ENCODE measurements around the gene MAST4. TPM values are rescaled to one million over a fixed set of nuclear protein-coding genes. Genes with fewer than 3 reads are reported as not detected.

Gene MAST4
- total RNA-seq, 1 donor from 2014 or later = 26.8 TPM

DNA sequence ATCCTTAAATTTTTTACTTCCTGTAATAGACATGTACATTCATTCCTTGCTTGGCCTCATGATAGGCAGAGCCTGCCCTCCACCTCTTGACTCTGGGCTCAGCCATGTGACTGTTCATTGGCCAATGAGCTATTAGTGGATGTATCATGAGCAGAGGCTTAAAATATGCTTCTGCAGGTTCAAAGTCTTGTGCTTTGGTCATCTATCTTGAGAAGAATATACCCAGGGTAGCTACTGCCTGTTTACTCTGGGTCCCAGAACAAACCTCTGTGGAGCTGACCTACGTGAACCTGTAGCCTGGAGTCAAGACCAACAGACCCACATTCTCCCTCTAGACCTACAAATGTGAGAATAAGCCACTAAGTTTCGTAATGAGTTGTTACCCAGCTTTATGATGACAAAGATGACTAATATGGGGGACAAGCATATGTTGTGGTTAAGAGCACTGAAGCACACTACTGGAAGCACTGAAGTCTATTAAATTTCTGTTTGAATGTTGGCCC, 244.4 kb downstream of the MAST4 start:
- no peak for DNase-seq (ENCODE audit: low read depth in 2 of 2)

GRCh38 chr5:66841264-66841663, 245.1 kb downstream of the MAST4 start:
- no peak for DNase-seq (ENCODE audit: low read depth in 2 of 2)

DNA sequence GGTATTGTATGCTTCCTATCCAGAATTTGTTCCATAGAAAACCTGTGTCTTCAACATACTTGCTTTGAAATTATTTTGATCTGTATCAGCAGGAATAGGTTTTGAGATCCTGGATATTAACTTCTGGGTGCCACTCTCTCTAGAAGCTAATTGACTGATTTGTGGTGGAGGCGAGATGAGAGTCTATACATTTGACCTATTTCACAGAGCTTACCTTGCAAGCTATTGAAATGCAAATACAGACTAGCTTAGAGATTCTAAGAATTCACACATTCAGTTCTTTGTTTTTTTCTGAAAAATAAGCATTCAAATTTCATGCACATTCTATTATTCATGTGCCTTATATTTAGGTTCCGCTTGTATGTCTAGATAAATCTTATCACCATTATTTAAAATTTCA, 246.3 kb downstream of the MAST4 start:
- no peak for DNase-seq (ENCODE audit: low read depth in 2 of 2)

DNA sequence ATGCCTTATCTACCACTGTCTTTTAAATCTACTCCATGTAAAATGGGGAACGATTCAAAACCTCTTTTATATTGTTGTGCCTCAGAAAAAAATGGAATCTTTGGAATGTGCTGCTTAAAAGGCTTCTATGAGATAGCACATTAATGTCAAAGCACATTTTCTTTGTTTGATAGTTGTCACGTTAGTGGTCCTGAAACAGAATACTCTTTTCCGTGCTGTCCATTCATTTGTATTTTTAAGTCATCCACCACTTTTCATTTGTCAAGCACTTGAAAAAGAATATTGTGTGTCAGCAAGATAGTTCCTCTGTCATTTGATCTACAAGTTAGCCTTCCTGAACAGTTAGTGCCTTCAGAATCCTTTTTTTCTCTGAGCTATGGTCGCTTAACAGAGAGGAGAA, 246.9 kb downstream of the MAST4 start:
- peak; percentile 27 to 29 for DNase-seq (ENCODE audit: low read depth in 2 of 2)

DNA sequence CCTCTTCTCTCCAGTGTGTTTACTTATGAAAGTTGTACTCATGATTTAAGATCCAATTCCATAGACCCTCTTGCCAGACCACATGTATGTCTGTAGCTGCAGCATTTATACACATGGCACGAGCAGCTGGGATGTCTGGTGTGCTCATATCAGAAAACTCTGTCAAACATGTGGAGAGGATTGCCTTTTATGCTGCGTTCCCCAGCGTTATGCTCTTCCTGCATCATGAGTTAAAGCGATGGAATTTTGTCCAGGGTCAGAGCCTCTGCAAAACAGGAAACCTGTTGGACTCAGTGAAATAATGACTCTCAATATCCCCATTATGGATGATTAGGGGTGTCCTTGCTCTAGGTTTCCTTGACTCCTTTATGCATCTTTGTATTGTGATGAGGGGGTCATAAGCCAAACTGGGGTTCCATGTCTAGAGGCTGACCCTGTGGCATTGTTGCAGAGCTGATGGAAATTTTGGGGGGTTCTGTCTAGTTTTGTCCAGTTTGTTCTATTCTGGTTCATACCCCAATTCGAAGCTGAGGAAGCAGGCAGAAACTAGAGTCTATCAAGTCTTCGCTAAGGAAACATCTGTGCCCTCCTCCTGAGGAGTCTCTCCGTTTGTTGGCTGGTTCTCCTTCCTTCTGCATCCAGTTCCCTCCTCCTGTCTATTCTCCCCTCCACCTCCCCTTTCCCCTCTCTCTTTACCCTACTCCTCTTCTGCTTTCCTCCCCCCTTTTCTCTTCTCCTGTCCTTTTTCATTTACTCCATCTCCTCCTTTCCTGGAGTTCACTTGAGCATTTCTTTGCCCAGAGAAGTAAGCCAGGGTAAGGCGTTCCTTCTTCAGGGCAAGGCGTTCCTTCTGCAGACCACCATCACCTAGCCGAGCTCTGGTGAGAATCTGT, 252.8 kb downstream of the MAST4 start:
- peak; percentile 90 for DNase-seq (ENCODE audit: low read depth in 2 of 2)

- DNase-seq (ENCODE audit: low read depth in 2 of 2) = peak; percentile 65 to 66
Observed at GRCh38 chr5:66849803-66850202, 253.6 kb downstream of the MAST4 start.

GRCh38 chr5:66850354-66851075, 254.3 kb downstream of the MAST4 start:
- peak in 1 of 2 donors; percentile 68 for DNase-seq (ENCODE audit: low read depth in 2 of 2)

DNA sequence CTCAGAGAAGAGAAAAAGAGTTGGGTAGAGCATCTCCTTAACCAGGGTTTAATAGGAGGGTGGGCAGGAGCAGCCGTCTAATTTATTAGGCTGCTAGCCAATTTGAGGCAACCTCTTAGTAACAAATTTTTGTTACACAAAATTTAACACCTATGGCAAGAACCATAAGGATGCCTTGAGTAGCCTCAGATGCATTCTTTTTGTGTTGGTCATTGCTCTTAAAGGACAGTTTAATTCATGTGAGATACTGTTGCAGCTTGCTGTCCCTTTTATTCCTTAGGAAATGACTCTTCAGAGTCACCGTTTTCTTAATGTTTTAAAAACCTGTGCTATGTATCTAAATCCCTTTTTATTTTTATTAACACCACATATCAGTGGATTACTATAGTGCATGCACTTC, 255.1 kb downstream of the MAST4 start:
- no peak for DNase-seq (ENCODE audit: low read depth in 2 of 2)

DNA sequence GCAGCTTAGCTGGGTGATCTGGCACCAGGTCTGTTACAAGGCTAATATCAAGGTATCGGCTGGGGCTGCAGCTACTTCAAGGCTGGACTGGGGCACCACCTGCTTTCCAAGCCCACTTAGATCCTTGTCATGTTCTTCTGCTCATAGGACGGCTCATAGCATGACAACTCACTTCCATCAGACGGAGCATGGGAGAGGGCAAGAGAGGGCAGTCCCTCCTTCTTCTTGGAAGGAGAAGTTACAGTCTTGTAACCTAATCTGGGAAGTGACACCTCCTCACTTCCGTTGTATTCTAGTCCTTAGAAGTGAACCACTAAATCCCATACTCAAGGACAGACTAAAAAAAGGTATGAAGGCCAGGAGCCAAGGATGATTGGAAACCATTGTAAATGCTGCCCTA, 258.2 kb downstream of the MAST4 start:
- DNase-seq (ENCODE audit: low read depth in 2 of 2) = no peak

DNA sequence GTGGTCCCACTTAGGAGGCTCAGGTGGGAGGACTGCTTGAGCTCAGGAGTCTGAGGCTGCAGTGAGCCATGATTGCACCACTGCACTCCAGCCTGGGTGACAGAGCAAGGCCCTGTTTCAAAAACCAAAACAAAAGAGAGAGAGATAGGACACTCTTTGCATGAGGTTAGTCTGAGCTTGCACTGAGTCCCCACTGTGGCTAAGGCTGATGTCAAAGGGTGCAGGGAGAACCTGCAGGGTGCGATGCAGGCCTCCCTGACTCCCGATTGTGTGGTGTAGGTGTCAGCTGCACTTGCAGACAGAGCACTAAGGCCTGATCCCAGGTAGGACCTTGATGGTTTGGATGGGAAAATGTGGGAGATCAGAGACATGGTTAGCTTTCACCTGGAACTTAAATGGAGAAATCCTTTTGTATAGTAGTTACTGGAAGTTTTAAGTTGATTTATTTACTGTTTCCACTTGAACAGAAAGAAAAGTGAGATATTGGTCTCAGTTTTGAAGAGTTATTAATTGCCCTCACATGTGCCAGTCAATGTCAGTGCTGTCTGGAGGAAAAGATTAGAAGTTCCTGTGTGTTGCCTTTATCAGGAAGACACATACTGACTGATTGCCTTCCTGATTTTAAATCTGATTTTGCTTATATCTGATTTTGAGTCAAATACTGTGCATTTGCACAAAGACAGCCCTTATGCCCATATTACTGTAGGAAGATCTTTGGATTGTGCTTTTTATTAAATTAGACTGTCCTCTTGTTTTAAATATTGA, 260.0 kb downstream of the MAST4 start:
- DNase-seq (ENCODE audit: low read depth in 2 of 2) = peak in 1 of 2 donors; percentile 34

DNA sequence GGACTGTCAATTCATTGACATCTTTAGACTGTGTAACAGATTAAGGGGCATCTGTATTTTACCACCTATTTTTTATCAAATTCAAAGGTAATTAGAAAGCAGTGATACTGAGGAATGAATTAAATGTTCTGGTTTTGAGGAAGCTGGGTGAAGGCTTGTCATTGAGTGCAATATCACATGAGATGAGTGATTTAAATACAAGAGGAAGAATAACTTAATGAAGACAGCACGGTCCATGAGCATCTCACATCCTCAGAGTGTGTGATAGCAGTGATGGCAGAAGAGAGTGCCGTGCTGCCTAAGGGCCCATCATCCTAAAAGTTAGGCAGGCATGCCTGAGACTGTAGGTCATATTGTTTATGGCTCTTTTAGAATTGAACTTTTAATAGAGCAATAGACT, 263.3 kb downstream of the MAST4 start:
- no peak for DNase-seq (ENCODE audit: low read depth in 2 of 2)

GRCh38 chr5:66860199-66860975, 264.2 kb downstream of the MAST4 start:
- peak; percentile 80 to 82 for DNase-seq (ENCODE audit: low read depth in 2 of 2)

- peak in 1 of 2 donors; percentile 32 for DNase-seq (ENCODE audit: low read depth in 2 of 2)
Observed at GRCh38 chr5:66861402-66861801, 265.2 kb downstream of the MAST4 start.

GRCh38 chr5:66862020-66862419, 265.8 kb downstream of the MAST4 start:
- no peak for DNase-seq (ENCODE audit: low read depth in 2 of 2)

GRCh38 chr5:66863243-66864170, 267.3 kb downstream of the MAST4 start:
- DNase-seq (ENCODE audit: low read depth in 2 of 2) = no peak

DNA sequence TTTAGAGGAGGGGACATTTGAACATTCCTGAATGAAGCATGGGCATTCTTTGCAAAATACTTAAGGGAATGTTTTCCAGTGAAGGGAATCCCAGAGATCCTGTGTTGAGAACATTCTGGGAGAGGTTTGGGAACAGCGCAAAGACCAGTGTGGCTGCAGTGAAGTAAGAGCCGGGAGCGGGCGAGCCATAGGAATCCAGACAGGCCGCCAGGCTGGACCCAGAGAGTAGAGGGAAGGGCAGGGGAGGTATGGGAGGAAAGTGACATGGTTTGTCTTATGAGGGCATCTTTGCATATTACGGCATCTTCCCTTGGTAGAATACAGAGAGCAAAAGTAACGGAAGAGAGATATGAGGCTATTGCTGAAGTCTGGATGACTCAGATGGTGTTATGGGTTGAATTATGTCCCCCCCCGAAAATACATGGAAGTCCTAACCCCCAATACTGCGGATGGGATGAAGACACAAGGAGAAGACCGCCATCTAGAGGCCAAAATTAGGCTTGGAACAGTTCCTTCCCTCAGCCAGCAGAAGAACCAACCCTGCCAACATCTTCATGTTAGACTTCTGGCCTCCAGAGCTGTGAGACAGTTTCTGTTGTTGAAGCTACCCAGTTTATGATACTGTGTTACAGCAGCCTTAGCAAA, 268.2 kb downstream of the MAST4 start:
- DNase-seq (ENCODE audit: low read depth in 2 of 2) = peak; percentile 60 to 91

DNA sequence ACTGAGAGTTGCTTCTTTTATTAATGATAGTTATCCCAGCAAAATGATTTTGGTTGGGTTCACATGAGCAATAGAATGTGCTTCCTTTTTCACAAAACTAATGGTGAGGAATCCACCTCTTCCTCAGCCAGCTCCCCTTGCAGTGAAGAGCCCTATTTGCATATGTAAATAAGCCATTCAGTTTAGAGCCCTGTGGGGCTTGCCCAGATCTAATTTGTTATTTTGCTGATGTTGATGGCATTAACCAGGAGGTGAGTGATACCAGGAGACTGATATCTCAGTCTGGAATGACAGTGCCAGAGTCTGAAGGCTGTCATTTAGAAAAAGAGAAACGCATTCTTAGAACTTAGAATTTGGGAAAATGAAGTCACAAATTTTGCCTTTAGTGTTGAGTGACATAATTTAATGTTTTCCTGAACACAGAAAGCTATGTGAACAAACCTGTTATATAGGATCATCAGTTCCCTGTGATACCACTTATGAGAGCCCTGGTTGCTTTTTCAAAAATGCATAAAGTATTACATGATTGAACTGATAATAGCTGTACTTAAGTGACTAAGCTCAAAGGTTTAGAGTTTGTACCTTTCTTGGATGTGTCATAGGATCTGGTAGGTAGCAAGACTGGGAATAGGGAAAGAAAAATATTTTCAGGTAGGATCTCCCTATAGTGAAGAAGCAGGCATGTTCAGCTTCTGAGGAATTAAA, 271.6 kb downstream of the MAST4 start:
- DNase-seq (ENCODE audit: low read depth in 2 of 2) = no peak

GRCh38 chr5:66869347-66869746, 273.2 kb downstream of the MAST4 start:
- no peak for DNase-seq (ENCODE audit: low read depth in 2 of 2)

- DNase-seq (ENCODE audit: low read depth in 2 of 2) = no peak
Observed at GRCh38 chr5:66870708-66871107, 274.5 kb downstream of the MAST4 start.

All from lung microvascular endothelial cell (primary cell).